GM18909 (cell line): ENCODE data around the gene MON2.
"Not testable (repeated sequence)": the region's sequence is repeated elsewhere in the genome, so short reads cannot be mapped to it uniquely, and the experiment has no call there.

ENCODE experiments used
- ATAC-seq: cut with Tn5 transposase; IDR thresholded peaks from one replicate; pipeline ENCODE4 v1.9.1; 2021; ENCODE audit warnings: mild to moderate bottlenecking; ENCODE audit not compliant: unreplicated experiment, poor library complexity

Gene MON2

GRCh38 chr12:62472472-62472871 is 5.8 kb downstream of the MON2 start:
- ATAC-seq, result no peak

- ATAC-seq, result no peak
These were observed 15.4 kb downstream of the MON2 start for GRCh38 chr12:62481843-62482540.

DNA sequence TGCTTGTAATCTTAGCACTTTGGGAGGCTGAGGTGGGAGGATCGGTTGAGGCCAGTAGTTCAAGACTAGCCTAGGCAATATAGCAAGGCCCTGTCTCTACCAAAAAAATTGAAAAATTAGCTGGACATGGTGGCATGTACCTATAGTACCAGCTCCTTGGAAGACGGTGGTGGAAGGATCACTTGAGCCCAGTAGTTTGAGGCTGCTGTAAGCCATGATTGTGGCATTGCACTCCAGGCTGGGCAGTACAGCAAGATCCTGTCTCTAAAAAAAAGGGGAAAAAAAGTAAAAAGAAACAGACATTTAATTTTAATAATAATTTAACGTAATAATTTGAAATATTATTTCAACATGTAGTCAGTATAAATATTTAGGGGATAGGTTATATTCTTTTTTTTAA is 16.1 kb downstream of the MON2 start:
- no peak for ATAC-seq

DNA sequence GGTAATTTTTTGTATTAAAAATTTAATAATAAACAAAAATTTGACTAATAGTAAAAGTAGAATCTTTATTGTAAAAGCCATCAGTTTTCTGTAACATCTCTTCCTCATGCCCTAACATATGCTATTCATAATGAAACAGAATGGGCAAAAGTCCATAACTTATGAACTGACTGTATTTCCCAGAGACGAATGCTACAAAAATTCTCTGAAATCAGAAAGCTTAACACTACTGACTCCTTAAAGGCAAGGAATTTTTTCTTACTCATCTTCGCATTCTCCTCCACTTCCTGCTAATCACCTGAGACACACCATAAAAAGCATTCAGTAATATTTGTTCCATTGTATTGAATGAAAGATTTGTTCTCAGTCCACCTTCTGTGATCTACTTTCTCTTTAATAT is 17.6 kb downstream of the MON2 start:
- ATAC-seq, result no peak

DNA sequence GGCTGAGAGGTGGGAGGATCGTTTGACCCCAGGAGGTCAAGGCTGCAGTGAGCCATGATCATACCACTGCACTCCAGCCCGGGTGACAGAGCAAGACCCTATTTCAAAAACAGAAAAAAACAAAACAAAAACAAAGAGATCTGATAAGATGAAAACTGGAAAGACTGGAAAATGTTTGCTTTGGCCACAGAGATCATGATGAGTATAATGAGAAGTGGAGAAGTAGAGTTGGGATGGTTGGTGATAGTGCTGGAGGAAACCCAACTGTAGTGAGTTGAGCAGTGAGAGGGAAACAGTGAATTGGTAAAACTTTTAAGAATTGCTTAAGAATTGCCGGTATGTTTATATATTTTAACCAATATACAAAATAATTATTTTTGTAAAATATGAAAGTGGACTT is 39.2 kb downstream of the MON2 start:
- ATAC-seq, result no peak

DNA sequence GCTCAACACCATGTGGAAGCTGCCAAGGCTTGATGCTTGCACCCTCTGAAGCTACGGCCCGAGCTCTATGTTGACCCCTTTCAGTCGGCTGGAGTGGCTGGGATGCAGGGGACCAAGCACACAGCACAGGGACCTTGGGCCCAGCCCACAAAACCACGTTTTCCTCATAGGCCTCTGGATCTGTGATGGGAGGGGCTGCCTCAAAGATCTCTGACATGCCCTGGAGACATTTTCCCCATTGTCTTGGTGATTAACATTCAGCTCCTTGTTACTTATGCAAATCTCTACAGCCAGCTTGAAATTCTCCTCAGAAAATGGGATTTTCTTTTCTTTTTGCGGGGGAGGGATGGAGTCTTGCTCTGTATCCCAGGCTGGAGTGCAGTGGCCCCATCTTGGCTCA is 46.3 kb downstream of the MON2 start:
- no peak for ATAC-seq

DNA sequence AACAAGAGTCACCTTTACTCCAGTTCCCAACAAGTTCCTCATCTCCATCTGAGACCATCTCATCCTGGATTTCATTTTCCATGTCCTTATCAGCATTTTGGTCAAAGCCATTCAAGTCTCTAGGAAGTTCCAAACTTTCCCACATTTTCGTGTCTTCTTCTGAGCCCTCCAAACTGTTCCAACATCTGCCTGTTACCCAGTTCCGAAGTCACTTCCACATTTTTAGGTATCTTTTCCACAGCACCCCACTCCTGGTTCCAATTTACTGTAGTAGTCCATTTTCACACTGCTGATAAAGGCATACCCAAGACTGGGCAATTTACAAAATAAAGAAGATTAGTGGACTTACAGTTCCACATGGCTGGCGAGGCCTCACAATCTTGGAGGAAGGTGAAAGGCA is 47.5 kb downstream of the MON2 start:
- ATAC-seq, result not testable (repeated sequence)

- no peak for ATAC-seq
These were observed 50.3 kb downstream of the MON2 start for GRCh38 chr12:62516927-62517326.

- no peak for ATAC-seq
These were observed 51.3 kb downstream of the MON2 start for GRCh38 chr12:62517887-62518286.

GRCh38 chr12:62519043-62519442 is 52.4 kb downstream of the MON2 start:
- no peak for ATAC-seq

- ATAC-seq, result no peak
These were observed 53.7 kb downstream of the MON2 start for GRCh38 chr12:62520361-62520760.

DNA sequence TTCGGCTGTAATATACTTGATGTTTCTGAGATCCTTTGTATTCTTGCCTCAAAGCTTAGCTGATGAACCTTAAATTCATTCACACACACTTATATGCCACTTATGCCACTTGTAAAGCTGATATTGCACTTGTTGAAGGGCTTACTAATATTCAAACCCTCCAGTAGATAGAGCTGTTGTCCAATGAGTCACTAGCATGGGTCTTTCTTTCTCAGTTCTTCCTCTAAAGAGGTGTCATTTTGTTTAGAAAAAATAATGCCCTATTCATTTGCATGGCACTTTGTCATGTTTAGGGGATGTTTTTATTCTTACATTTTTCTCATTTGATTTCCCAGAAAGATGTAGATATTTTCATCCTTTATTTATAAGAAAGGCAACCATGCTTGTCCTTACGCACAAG is 56.4 kb downstream of the MON2 start:
- ATAC-seq, result peak; percentile 65

- no peak for ATAC-seq
These were observed 57.0 kb downstream of the MON2 start for GRCh38 chr12:62523619-62524018.

- ATAC-seq, result no peak
These were observed 58.6 kb downstream of the MON2 start for GRCh38 chr12:62525271-62525670.

GRCh38 chr12:62530596-62530995 is 64.0 kb downstream of the MON2 start:
- no peak for ATAC-seq

- ATAC-seq, result no peak
These were observed 65.7 kb downstream of the MON2 start for GRCh38 chr12:62532333-62532732.

GRCh38 chr12:62533087-62533754 is 66.6 kb downstream of the MON2 start:
- peak; percentile 63 for ATAC-seq

- peak; percentile 65 for ATAC-seq
These were observed 67.1 kb downstream of the MON2 start for GRCh38 chr12:62533755-62534107.

DNA sequence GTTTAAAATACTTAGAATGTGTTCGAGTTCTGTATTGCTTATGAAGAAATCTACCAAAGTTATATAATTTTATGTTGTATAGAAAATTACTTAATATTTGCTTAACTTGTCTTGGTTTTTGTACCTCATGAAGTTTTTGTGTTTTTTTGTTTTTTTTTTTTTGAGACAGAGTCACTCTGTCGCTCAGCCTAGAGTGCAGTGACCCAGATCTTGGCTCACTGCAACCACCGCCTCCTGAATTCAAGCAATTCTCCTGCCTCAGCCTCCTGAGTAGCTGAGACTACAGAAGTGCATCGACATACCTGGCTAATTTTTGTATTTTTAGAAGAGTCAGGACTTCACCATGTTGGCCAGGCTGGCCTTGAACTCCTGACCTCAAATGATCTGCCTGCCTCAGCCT is 69.9 kb downstream of the MON2 start:
- no peak for ATAC-seq

GRCh38 chr12:62537551-62537950 is 70.9 kb downstream of the MON2 start:
- no peak for ATAC-seq

DNA sequence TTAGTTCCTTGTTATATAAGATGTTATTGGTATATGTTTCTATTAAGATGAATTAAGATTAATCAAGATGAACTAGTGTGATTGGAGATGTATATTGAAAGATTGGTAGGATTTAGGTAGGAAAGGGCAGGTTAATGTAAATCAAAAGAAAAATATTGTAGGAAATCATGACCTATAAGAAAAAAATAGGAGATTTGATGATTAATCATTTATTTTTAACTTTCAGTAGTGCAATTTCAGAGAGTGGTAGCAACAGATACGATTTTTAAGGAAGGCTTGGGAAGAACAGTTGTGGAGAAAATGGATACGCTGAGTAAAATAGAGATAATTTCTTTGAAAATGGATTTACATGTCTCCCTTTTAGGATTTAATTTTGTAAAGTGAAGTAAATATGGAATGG is 73.7 kb downstream of the MON2 start:
- no peak for ATAC-seq

DNA sequence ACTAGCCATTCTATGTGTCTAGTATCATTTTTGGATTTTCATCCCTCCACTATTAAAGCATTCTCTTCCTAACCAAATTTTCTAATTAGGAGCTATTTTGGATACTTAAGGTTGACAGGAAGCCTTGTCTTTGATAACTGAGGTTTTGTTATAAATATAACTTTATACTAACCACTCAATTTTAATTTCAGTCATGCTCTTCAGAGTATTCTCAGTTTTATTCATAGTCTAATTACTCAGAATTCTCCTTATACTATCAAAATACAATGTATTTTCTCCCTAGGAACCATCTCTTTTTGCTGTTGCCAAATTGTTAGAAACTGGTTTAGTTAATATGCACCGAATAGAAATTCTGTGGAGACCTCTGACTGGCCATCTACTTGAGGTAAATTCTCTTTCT is 76.2 kb downstream of the MON2 start:
- ATAC-seq, result no peak
